Measurements from ENCODE around the gene ST6GALNAC2.
"Not testable (repeated sequence)": the region's sequence is repeated elsewhere in the genome, so short reads cannot be mapped to it uniquely, and the experiment has no call there.

Gene ST6GALNAC2

DNA sequence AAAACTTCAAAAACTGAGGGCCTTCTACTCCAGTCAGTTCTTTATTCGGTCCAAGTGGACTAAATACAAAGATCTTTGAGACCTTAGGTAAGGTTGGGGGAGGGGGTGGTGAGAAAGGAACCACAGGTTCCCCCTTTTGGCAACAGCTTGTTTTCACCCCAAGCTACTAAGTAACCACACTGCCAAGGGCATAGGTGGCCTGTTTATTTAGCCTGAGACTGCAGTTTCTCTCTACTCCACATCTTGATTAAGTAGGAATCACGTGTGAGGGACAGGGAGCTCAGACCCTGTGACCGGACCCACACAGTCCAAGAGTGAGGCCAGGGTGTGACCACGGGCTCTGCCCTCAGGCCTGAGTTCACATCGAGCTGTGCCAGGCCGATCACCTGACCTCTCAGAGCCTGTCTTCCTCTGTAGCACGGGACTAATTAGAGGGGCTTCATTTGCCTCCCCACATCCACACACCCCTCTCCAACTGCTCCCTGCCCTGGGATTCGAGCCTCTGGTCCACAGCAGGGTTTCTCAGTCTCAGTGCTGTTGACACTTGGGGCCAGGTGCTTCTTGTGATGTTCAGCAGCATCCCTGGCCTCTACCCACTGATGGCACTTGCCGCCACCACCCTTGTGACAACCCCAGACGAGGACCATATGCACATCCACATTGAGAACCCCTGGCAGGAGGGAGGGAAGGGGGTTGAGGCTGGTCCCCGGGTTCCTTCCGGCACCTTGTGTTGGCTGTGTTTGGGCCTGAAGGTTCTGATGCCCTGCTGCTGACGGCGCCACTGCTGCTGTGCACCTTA lies 17.8 kb downstream of the ST6GALNAC2 start:
- no peak for DNase-seq (ENCODE audit: extremely low spot score)
- TF ChIP-seq FOXM1 (IDR thresholded peaks at IDR 0.05; ENCODE audit: borderline replicate concordance) (no peak), ZNF384 (IDR thresholded peaks at IDR 0.05) (no peak), PKNOX1 (IDR thresholded peaks at IDR 0.05) (no peak), TARDBP (IDR thresholded peaks at IDR 0.05) (no peak), FOXK2 (IDR thresholded peaks at IDR 0.05) (no peak), ARNT (IDR thresholded peaks at IDR 0.05) (no peak), ELF4 (IDR thresholded peaks at IDR 0.05) (no peak), SUZ12 (IDR thresholded peaks at IDR 0.05) (no peak), HDGF (IDR thresholded peaks at IDR 0.05; ENCODE audit: borderline replicate concordance) (no peak), NFRKB (IDR thresholded peaks at IDR 0.05) (no peak), CTBP1 (IDR thresholded peaks at IDR 0.05; ENCODE audit: borderline replicate concordance) (no peak)
- CTCF ChIA-PET, result interaction anchor here (0.5 to 2.7 kb wide), 2 partner anchors 10 to 190 kb away, joined by 5 to 11 read pairs; no protein-coding TSS in a partner anchor
- POLR2A ChIA-PET, result interaction anchor here (0.9 to 2.9 kb wide), 10 partner anchors 8 to 104 kb away, joined by 3 to 22 read pairs (median 3); partner anchors contain the start of genes PRCD and ST6GALNAC2

DNA sequence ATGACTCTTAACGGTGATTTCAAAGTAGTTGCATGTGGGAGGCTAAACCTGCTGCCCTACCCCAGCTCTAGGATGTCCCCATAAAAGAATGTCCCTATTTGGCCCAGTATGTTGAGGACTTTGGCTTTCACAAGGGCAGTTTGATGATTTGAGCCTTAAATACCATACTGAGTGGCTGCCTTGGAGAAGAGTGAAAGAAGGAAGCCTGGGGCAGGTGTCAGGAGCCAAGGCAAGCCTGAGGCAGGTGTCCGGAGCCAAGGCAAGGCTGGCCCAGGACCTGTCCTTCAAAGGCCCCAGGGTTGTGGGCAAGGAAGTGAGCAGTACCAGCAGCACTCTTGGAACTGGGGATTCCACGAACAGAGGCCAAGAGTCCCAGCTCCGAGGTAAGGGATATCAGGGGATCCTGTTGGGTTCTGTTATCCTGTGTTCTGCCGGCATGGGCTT lies 18.6 kb downstream of the ST6GALNAC2 start:
- TF ChIP-seq FOXA1 (IDR thresholded peaks at IDR 0.05), result no peak
- 0 out of 2 replicates have a peak, but pooled peaks have one; percentile 7 for TF ChIP-seq ELF4 (IDR thresholded peaks at IDR 0.05)
- TF ChIP-seq ZNF384 (IDR thresholded peaks at IDR 0.05), result no peak
- no peak for DNase-seq (ENCODE audit: extremely low spot score)
- CTCF ChIA-PET, result interaction anchor here (0.5 to 2.7 kb wide), 5 partner anchors 9 to 191 kb away, joined by 4 to 11 read pairs (median 5); no protein-coding TSS in a partner anchor
- POLR2A ChIA-PET, result interaction anchor here (0.5 to 2.9 kb wide), 10 partner anchors 9 to 256 kb away, joined by 3 to 22 read pairs (median 4); partner anchors contain the start of gene ST6GALNAC2

DNA sequence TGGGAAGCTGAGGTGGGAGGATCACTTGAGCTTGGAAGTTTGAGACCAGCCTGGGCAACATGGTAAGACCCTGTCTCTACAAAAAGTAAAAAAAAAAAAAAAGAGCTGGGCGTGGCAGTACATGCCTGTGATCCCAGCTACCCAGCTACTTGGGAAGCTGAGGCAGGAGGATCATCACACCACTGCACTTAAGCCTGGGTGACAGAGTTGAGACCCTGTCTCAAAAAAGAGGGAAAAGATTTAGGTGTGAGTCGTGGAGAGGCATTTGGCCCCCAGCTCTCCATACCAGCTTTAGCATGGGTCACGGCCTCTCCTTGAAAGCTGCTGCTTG lies 19.1 kb downstream of the ST6GALNAC2 start:
- CTCF ChIA-PET, result interaction anchor here (0.6 to 2.7 kb wide), 4 partner anchors 9 to 126 kb away, joined by 4 to 11 read pairs (median 6); no protein-coding TSS in a partner anchor
- no peak for TF ChIP-seq HDGF (IDR thresholded peaks at IDR 0.05; ENCODE audit: borderline replicate concordance)
- no peak for TF ChIP-seq FOXM1 (IDR thresholded peaks at IDR 0.05; ENCODE audit: borderline replicate concordance)
- no peak for TF ChIP-seq CTBP1 (IDR thresholded peaks at IDR 0.05; ENCODE audit: borderline replicate concordance)
- DNase-seq (ENCODE audit: extremely low spot score), result no peak
- POLR2A ChIA-PET, result interaction anchor here (0.5 to 2.9 kb wide), 7 partner anchors 9 to 256 kb away, joined by 3 to 22 read pairs (median 6); partner anchors contain the start of gene ST6GALNAC2

DNA sequence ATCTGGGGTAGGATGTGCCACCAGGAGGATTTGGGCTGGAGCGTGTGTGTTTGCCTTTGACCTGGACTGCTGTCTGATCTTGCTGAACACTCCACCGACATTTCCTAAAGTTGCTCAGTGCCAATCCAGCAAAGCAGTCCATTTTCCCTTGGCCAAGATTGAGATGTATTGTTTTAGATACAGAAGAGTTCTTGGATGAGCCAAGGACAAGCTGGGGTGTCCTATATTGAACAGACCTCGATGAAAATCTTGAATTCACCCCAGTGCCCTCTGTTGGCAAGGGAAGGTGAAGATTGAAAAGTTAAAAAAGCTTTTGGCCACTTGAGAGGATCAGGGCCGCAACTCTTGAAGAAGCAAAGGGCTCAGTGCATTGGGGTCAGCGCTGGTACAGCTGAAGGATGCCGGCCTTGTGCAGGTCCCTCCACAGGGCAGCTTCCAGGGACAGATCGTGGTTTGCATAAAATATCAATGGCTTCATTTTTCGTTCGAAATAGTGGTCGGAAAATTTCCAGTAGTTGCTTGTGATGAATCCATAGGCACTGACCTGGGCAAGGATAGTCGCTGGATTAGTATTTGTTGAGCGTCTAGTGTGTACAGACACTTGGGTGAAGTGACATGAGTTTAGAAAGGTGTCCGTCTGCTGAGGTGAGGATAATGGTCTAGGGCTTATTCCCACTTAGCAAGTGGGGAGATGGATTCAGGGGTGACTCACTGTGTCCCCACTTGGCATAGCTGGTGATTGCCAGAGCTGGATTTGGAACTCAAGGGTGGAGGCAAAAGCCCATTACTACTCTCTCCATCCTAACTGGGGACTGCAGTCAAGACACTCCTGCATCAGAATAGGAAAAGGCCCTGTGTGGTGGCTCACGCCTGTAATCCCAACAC lies 19.7 kb downstream of the ST6GALNAC2 start:
- ChIA-PET CTCF (interaction anchor here (0.6 to 2.7 kb wide), 4 partner anchors 8 to 126 kb away, joined by 4 to 11 read pairs (median 6); no protein-coding TSS in a partner anchor), POLR2A (interaction anchor here (1.1 to 2.9 kb wide), 9 partner anchors 8 to 669 kb away, joined by 3 to 22 read pairs (median 4); partner anchors contain the start of genes ST6GALNAC2 and TRIM65)
- no peak for DNase-seq (ENCODE audit: extremely low spot score)
- TF ChIP-seq ARNT (IDR thresholded peaks at IDR 0.05) (no peak), HDGF (IDR thresholded peaks at IDR 0.05; ENCODE audit: borderline replicate concordance) (no peak), FOXA1 (IDR thresholded peaks at IDR 0.05) (no peak), FOXM1 (IDR thresholded peaks at IDR 0.05; ENCODE audit: borderline replicate concordance) (no peak), ELF4 (IDR thresholded peaks at IDR 0.05) (no peak), TARDBP (IDR thresholded peaks at IDR 0.05) (no peak), LEF1 (IDR thresholded peaks at IDR 0.05; ENCODE audit: borderline replicate concordance) (no peak), BHLHE40 (IDR thresholded peaks at IDR 0.05; ENCODE audit: borderline replicate concordance) (no peak)

DNA sequence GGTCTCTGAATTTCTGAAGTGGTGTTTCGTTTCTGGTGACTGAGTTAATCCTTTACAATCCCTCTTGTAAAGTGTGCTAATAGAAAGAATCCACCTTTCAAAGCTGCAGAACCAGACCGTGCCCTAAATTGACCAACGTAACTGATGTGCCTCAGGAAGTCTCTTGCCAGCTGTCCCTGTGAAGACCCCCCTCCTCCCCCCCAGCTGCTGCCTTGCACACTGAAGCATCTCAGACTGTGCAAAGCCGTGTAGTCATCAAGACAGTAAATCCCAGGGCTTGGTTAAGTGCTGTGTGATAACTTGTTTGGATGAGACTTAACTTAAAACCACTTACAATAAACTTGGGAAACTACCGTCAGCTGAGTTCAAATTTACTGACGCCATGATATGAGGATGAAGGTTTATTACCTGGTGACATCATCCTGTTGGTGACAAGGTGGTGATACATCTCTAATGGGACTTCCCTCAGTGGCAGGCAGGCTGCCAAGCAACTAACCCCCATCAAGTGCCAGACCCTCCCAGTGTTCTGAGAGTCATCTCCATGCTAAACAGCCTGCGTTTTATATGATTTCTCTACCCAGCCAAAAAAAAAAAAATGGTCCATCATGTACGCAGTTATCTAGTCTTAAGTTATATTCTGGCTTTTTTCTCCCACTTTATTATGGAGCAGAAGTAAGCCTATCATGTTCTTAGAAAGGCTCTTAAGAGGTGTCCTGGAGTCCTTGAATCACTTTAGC lies 20.5 kb downstream of the ST6GALNAC2 start:
- TF ChIP-seq PKNOX1 (IDR thresholded peaks at IDR 0.05), result peak; percentile 38; the same call in 1 of the 2 replicates
- CTCF ChIA-PET; DNase-seq (ENCODE audit: extremely low spot score): not testable (repeated sequence)
- POLR2A ChIA-PET, result interaction anchor here (0.6 to 2.9 kb wide), 6 partner anchors 7 to 669 kb away, joined by 3 to 22 read pairs (median 4); partner anchors contain the start of gene TRIM65

GRCh38 chr17:76563359-76563758 lies 22.3 kb downstream of the ST6GALNAC2 start:
- ChIA-PET CTCF (interaction anchor here (0.8 kb wide), 1 partner anchor 118 kb away, joined by 3 read pairs; no protein-coding TSS in a partner anchor), POLR2A (interaction anchor here (1.5 kb wide), 1 partner anchor 108 kb away, joined by 6 read pairs; no protein-coding TSS in a partner anchor)
- DNase-seq (ENCODE audit: extremely low spot score), result not testable (repeated sequence)
